Measurements from ENCODE around the gene PAX8. TPM values are rescaled to one million over a fixed set of nuclear protein-coding genes. Genes with fewer than 3 reads are reported as not detected.

PAX8 gene
- total RNA-seq, 8 experiments from 2014 or later = 0.27 to 10.1 (median 3.5) TPM

- Histone ChIP-seq H3K4me1 (replicated peaks in 1 of 2) (peaks cover 9 to 10% of the 10 kb centered on the region in 2 donors), H3K4me3 (no peak overlapping the region), H3K27ac (no peak overlapping the region)
- WGBS, 10 experiments = 0 to 100% (median 60%) methylated on average over 1 of the region's 12 CpGs; no CpG with 5 or more reads in 3 of the 10 experiments
- ATAC-seq (replicated peaks in 6 of 8) = peak; percentile 24 to 90 (median 54)
- in situ Hi-C loops (cut with MboI; ENCODE audit: low pct_unique_long_range_greater_than_20kb in 2 of 9, low sequenced_read_pairs in 9 of 9, unreplicated experiment in 9 of 9) = no loop called here
These were observed 111.4 kb downstream of the PAX8 start for GRCh38 chr2:113167115-113167932.

- Histone ChIP-seq H3K4me1 (replicated peaks in 1 of 2) (peaks cover 9 to 10% of the 10 kb centered on the region in 2 donors), H3K27ac (no peak overlapping the region), H3K4me3 (no peak overlapping the region)
- in situ Hi-C loops (cut with MboI; ENCODE audit: low pct_unique_long_range_greater_than_20kb in 2 of 9, low sequenced_read_pairs in 9 of 9, unreplicated experiment in 9 of 9) = no loop called here
- 60 to 100% (median 95%) methylated on average over 3 to 7 of the region's 7 CpGs; no CpG with 5 or more reads in 4 of the 10 experiments for WGBS, 10 experiments
- no peak for ATAC-seq (replicated peaks in 6 of 8)
These were observed 112.5 kb downstream of the PAX8 start for GRCh38 chr2:113166187-113166645.

Other genes starting within 250 kb of the PAX8 start
- 1 to 10 TPM in 1 of 8 experiments, under 1 TPM in 2, not detected in 5; 0.21 to 4.9 (median 0.81) TPM for gene IL36B, start 226.1 kb downstream of the PAX8 start, total RNA-seq
- under 1 TPM in 5 of 8 experiments, not detected in 3; 0.17 to 0.66 (median 0.45) TPM for gene IL36RN, start 219.7 kb downstream of the PAX8 start, total RNA-seq
- under 1 TPM in 1 of 8 experiments, not detected in 7; 0.24 TPM for gene IL1F10, start 211.0 kb downstream of the PAX8 start, total RNA-seq
- 1 to 10 TPM in 2 of 8 experiments, under 1 TPM in 2, not detected in 4; 0.21 to 1.3 (median 0.69) TPM for gene IL1RN, start 151.3 kb downstream of the PAX8 start, total RNA-seq
- gene PSD4, start 105.0 kb downstream of the PAX8 start, total RNA-seq = 1 to 10 TPM in 4 of 8 experiments, under 1 TPM in 4; 0.37 to 9.1 (median 1.3) TPM
- gene ZNG1B, start 158.8 kb upstream of the PAX8 start, total RNA-seq = 10 to 100 TPM; 32.2 to 48.5 (median 39.0) TPM
- gene FOXD4L1, start 219.7 kb upstream of the PAX8 start, total RNA-seq = under 1 TPM in 7 of 8 experiments, not detected in 1; 0.15 to 0.85 (median 0.46) TPM